ENCODE data around the gene NUDT21. TPM values are rescaled to one million over a fixed set of nuclear protein-coding genes. Genes with fewer than 3 reads are reported as not detected.

Gene NUDT21
- total RNA-seq, 4 donors from 2014 or later: 24.3 to 71.5 (median 35.9) TPM

DNA sequence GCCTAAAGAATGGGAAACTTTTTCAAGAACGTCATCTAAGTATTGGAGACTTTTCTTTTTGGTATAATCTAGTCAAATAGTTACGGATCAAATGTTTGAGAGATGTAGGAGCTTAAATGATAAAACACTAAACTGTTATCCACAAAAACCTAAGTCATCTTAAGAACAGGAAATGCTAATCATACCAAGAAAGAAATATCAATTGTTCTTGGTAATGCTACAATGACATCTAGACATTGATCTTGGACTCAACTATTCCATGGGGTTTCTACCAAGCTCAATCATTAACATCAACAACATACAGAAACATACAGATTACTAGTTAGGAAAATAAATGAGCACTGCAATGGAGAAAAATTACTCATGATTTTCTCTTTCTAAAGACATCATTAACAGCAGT is 3.8 kb downstream of the NUDT21 start:
- TF ChIP-seq POLR2A (IDR thresholded peaks at IDR 0.05): no peak
- Histone ChIP-seq H3K27me3 (no peaks in the 10 kb centered on the region), H3K4me1 (peaks cover 22% of the 10 kb centered on the region in 2 donors), H3K36me3 (peaks cover 0 to 17% of the 10 kb centered on the region in 2 donors), H3K4me3 (no peak overlapping the region), H3K27ac (no peak overlapping the region), H3K9me3 (no peaks in the 10 kb centered on the region)
- intact Hi-C loops (cut with DNase I; ENCODE audit: low total_unique reads) (no loop called here), in situ Hi-C loops (cut with MboI; ENCODE audit: low sequenced_read_pairs in 4 of 4) (no loop called here)
- DNase-seq (no peak), ATAC-seq (no peak)

DNA sequence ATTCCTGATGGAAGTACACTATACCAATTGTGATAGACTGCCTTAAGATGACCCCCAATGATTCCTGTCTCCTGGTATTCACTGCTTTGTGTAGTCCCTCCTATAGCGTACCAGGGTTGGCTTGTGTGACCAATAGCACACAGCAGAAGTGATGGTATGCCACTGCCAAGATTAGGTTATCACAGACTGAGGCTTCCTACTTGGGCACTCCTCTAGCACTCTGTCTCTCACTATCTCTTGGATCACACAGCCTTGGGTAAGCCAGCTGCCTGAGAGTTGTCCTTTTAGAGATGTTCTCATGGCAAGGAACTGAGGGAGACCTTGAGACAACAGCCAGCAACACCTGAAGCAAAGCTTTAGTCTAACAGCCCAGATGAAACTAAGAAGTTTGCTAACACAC is 13.1 kb downstream of the NUDT21 start:
- ATAC-seq: no peak
- intact Hi-C loops (cut with DNase I; ENCODE audit: low total_unique reads): no loop called here
- in situ Hi-C loops (cut with MboI; ENCODE audit: low sequenced_read_pairs in 4 of 4): no loop called here

DNA sequence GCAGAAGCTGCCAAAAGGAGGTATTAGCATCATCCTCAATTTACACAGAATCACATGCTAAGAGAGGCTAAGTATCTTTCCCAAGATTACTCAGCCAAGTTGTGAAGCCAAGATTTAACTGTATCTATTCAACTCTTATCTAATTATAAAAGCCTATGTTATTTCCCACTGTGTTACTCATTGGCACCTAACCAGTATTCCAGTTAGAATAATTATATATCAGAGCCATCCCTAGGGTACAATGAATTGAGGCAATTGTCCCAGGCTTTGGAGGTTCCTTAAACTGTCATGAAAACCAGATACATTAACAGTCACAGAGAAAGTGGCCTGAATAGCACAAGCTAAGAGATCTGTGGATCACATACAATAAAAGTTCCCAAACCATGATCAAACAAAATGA is 14.9 kb downstream of the NUDT21 start:
- H3K27me3 ChIP-seq: no peaks in the 10 kb centered on the region
- H3K4me1 ChIP-seq: peaks cover 0 to 4% of the 10 kb centered on the region in 2 donors
- DNase-seq (no peak), ATAC-seq (no peak)
- H3K36me3 ChIP-seq: peaks cover 0 to 31% of the 10 kb centered on the region in 2 donors
- H3K27ac ChIP-seq: peak overlapping the region in 2 of 4 donors; percentile 4 to 27
- H3K4me3 ChIP-seq: no peak overlapping the region
- H3K9me3 ChIP-seq: no peaks in the 10 kb centered on the region
- in situ Hi-C loops (cut with MboI; ENCODE audit: low sequenced_read_pairs in 4 of 4): no loop called here
- intact Hi-C loops (cut with DNase I; ENCODE audit: low total_unique reads): no loop called here
- TF ChIP-seq POLR2A (IDR thresholded peaks at IDR 0.05): no peak
- TF ChIP-seq, protein P1, sequence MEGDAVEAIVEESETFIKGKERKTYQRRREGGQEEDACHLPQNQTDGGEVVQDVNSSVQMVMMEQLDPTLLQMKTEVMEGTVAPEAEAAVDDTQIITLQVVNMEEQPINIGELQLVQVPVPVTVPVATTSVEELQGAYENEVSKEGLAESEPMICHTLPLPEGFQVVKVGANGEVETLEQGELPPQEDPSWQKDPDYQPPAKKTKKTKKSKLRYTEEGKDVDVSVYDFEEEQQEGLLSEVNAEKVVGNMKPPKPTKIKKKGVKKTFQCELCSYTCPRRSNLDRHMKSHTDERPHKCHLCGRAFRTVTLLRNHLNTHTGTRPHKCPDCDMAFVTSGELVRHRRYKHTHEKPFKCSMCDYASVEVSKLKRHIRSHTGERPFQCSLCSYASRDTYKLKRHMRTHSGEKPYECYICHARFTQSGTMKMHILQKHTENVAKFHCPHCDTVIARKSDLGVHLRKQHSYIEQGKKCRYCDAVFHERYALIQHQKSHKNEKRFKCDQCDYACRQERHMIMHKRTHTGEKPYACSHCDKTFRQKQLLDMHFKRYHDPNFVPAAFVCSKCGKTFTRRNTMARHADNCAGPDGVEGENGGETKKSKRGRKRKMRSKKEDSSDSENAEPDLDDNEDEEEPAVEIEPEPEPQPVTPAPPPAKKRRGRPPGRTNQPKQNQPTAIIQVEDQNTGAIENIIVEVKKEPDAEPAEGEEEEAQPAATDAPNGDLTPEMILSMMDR (IDR thresholded peaks at IDR 0.05 in 4 of 5, conservative IDR thresholded peaks at IDR 0.05 in 1 of 5): no peak

More for the DNA sequence above, 13.1 kb downstream of the NUDT21 start:
- Histone ChIP-seq H3K4me3 (no peak overlapping the region), H3K27me3 (no peaks in the 10 kb centered on the region), H3K4me1 (peaks cover 0 to 4% of the 10 kb centered on the region in 2 donors), H3K9me3 (no peaks in the 10 kb centered on the region), H3K36me3 (peaks cover 0 to 40% of the 10 kb centered on the region in 2 donors), H3K27ac (no peak overlapping the region)
- DNase-seq: no peak
- TF ChIP-seq POLR2A (IDR thresholded peaks at IDR 0.05): no peak
- TF ChIP-seq, protein P1 (IDR thresholded peaks at IDR 0.05 in 4 of 5, conservative IDR thresholded peaks at IDR 0.05 in 1 of 5): no peak

DNA sequence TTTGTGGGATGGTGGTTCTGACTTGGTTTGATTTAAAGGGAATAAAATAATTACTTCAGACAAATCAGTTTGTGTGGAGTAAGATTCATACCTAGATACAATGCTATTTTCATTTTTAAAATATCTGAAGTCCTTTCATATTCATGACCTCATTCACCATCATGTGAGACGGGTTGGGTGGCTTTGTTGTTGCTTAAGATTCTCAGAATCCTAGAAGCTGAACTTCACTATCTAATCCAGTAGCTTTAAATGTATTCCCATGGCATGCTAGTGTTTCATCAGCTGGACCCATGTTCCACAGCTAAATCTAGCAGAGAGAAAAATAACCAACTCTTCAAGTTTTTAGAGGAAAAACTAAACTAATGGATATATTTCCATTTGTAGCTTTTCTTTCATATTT is 23.0 kb downstream of the NUDT21 start:
- in situ Hi-C loops (cut with MboI; ENCODE audit: low sequenced_read_pairs in 4 of 4): no loop called here
- Histone ChIP-seq H3K9me3 (no peaks in the 10 kb centered on the region), H3K4me3 (no peak overlapping the region), H3K27ac (peak overlapping the region; percentile 11 to 92 (median 23)), H3K27me3 (no peaks in the 10 kb centered on the region), H3K36me3 (no peaks in the 10 kb centered on the region), H3K4me1 (peaks cover 10 to 11% of the 10 kb centered on the region in 2 donors)
- ATAC-seq (no peak), DNase-seq (no peak)
- TF ChIP-seq, protein P1 (IDR thresholded peaks at IDR 0.05 in 4 of 5, conservative IDR thresholded peaks at IDR 0.05 in 1 of 5): no peak
- no peak for TF ChIP-seq POLR2A (IDR thresholded peaks at IDR 0.05)
- intact Hi-C loops (cut with DNase I; ENCODE audit: low total_unique reads): no loop called here

DNA sequence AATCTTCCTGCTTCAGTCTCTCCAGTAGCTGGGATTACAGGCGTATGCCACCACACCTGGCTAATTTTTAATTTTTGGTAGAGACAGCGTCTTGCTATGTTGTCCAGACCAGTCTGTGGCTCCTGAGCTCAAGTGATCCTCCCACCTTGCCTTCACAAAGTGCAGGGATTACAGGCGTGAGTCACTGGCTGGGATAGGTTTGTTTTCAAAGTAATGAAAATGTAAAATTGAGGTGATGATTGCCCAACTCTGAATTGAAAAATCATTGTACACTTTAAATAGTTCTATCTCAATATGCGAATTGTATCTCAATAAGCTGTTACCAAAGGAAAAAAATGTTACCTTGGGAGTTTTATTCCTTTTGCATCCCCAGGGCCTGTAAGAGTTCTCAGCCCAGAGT is 24.5 kb downstream of the NUDT21 start:
- in situ Hi-C loops (cut with MboI; ENCODE audit: low sequenced_read_pairs in 4 of 4) (no loop called here), intact Hi-C loops (cut with DNase I; ENCODE audit: low total_unique reads) (no loop called here)
- Histone ChIP-seq H3K4me3 (no peak overlapping the region), H3K27me3 (no peaks in the 10 kb centered on the region), H3K4me1 (peaks cover 25 to 26% of the 10 kb centered on the region in 2 donors), H3K27ac (peak overlapping the region; percentile 83 to 92 (median 88)), H3K9me3 (no peaks in the 10 kb centered on the region), H3K36me3 (no peaks in the 10 kb centered on the region)
- no peak for DNase-seq
- ATAC-seq: no peak
- TF ChIP-seq, protein P1 (IDR thresholded peaks at IDR 0.05 in 4 of 5, conservative IDR thresholded peaks at IDR 0.05 in 1 of 5): no peak
- no peak for TF ChIP-seq POLR2A (IDR thresholded peaks at IDR 0.05)

All from gastrocnemius medialis (tissue), 4 donors.